ENCODE measurements around the gene TCERG1L. TPM values are rescaled to one million over a fixed set of nuclear protein-coding genes. Genes with fewer than 3 reads are reported as not detected.

The TCERG1L gene
- total RNA-seq, 6 experiments from 2014 or later = not detected

- TF ChIP-seq CTCF (IDR thresholded peaks at IDR 0.05) (no peak), POLR2A (IDR thresholded peaks at IDR 0.05) (no peak)
- H3K4me1 ChIP-seq = no peaks in the 10 kb centered on the region
- no peaks in the 10 kb centered on the region for H3K36me3 ChIP-seq
- H3K27ac ChIP-seq = no peak overlapping the region
- no peak overlapping the region for H3K4me3 ChIP-seq
- H3K9me3 ChIP-seq = no peaks in the 10 kb centered on the region
- DNase-seq = no peak
- ATAC-seq = no peak
- intact Hi-C loops (cut with DNase I) = no loop called here
- WGBS (ENCODE audit: insufficient coverage, low coverage, low lambda C conversion rate, missing lambda C conversion rate) = 94% methylated on average over 2 of the region's 6 CpGs
- H3K27me3 ChIP-seq = no peaks in the 10 kb centered on the region
Observed at GRCh38 chr10:131086094-131086493, 225.4 kb downstream of the TCERG1L start.

- Histone ChIP-seq H3K36me3 (no peaks in the 10 kb centered on the region), H3K27me3 (no peaks in the 10 kb centered on the region), H3K27ac (no peak overlapping the region), H3K4me1 (no peaks in the 10 kb centered on the region), H3K4me3 (no peak overlapping the region), H3K9me3 (no peaks in the 10 kb centered on the region)
- ATAC-seq (no peak), DNase-seq (no peak)
- WGBS (ENCODE audit: insufficient coverage, low coverage, low lambda C conversion rate, missing lambda C conversion rate) = 60% methylated on average over 2 of the region's 21 CpGs
- intact Hi-C loops (cut with DNase I) = no loop called here
- TF ChIP-seq CTCF (IDR thresholded peaks at IDR 0.05) = no peak
- TF ChIP-seq POLR2A (IDR thresholded peaks at IDR 0.05) = no peak
Observed at GRCh38 chr10:131085091-131085860, 226.2 kb downstream of the TCERG1L start.

GRCh38 chr10:131084791-131085090 lies 226.8 kb downstream of the TCERG1L start:
- no peaks in the 10 kb centered on the region for H3K9me3 ChIP-seq
- no peaks in the 10 kb centered on the region for H3K36me3 ChIP-seq
- ATAC-seq = no peak
- H3K27ac ChIP-seq = no peak overlapping the region
- no peak for DNase-seq
- no peak for TF ChIP-seq CTCF (IDR thresholded peaks at IDR 0.05)
- no peak for TF ChIP-seq POLR2A (IDR thresholded peaks at IDR 0.05)
- no peak overlapping the region for H3K4me3 ChIP-seq
- intact Hi-C loops (cut with DNase I) = no loop called here
- WGBS (ENCODE audit: insufficient coverage, low coverage, low lambda C conversion rate, missing lambda C conversion rate) = 56% methylated on average over 9 of the region's 14 CpGs
- H3K27me3 ChIP-seq = no peaks in the 10 kb centered on the region
- no peaks in the 10 kb centered on the region for H3K4me1 ChIP-seq

GRCh38 chr10:131083915-131084790 lies 227.4 kb downstream of the TCERG1L start:
- no peak for TF ChIP-seq POLR2A (IDR thresholded peaks at IDR 0.05)
- TF ChIP-seq CTCF (IDR thresholded peaks at IDR 0.05) = no peak
- H3K4me3 ChIP-seq = no peak overlapping the region
- no peaks in the 10 kb centered on the region for H3K27me3 ChIP-seq
- DNase-seq = no peak
- no peak overlapping the region for H3K27ac ChIP-seq
- no peaks in the 10 kb centered on the region for H3K4me1 ChIP-seq
- intact Hi-C loops (cut with DNase I) = no loop called here
- 50% methylated on average over 8 of the region's 32 CpGs for WGBS (ENCODE audit: insufficient coverage, low coverage, low lambda C conversion rate, missing lambda C conversion rate)
- ATAC-seq = no peak
- H3K36me3 ChIP-seq = no peaks in the 10 kb centered on the region
- H3K9me3 ChIP-seq = no peaks in the 10 kb centered on the region
